Ovary (tissue), 9 donors: ENCODE data around the gene SYNJ2BP. TPM values are rescaled to one million over a fixed set of nuclear protein-coding genes. Genes with fewer than 3 reads are reported as not detected.
"Not testable (repeated sequence)": the region's sequence is repeated elsewhere in the genome, so short reads cannot be mapped to it uniquely, and the experiment has no call there.

Source experiments
- DNase-seq, 5 donors: peaks; one replicate each; pipeline ENCODE4 v3.0.0-alpha.2; 2019 to 2020
- H3K27ac ChIP-seq, 2 donors: fragments of 200-600 bp; one replicate each; pipeline versions ENCODE4 v1.5.1 to v1.8.0; 2019 to 2022
- H3K27me3 ChIP-seq: fragments of 200-600 bp; one replicate; pipeline ENCODE4 v1.8.0; 2022
- H3K36me3 ChIP-seq: fragments of 200-600 bp; sonication (generic); one replicate; pipeline ENCODE4 v1.5.1; 2019
- H3K4me1 ChIP-seq: one replicate; pipeline ENCODE4 v1.8.1; 2013; ENCODE audit warnings: mild to moderate bottlenecking, moderate library complexity; ENCODE audit not compliant: insufficient read depth
- H3K4me3 ChIP-seq: fragments of 200-600 bp; sonication (generic); one replicate; pipeline ENCODE4 v1.5.1; 2017
- H3K9me3 ChIP-seq, 2 donors: fragments of 200-600 bp in 1 of 2; sonication (generic) in 1 of 2; one replicate each; pipeline versions ENCODE4 v1.5.1 to v1.8.1; 2013 to 2019; ENCODE audit warnings: mild to moderate bottlenecking in 1 of 2, moderate library complexity in 1 of 2
- CTCF ChIP-seq, 3 donors: fragments of 450-650 bp in 2 of 3; fragments of 200-600 bp in 1 of 3; IDR thresholded peaks; one replicate each; pipeline versions ENCODE4 v1.5.1 to v1.8.0; 2016 to 2022; ENCODE audit warnings: antibody characterized with exemption in 3 of 3, mild to moderate bottlenecking in 1 of 3
- EP300 ChIP-seq: sonication (generic); formaldehyde crosslinking; IDR thresholded peaks from one replicate; pipeline ENCODE4 v1.6.1; 2017; ENCODE audit warnings: antibody characterized with exemption
- POLR2A ChIP-seq: fragments of 450-650 bp; IDR thresholded peaks from one replicate; pipeline ENCODE4 v1.6.1; 2017; ENCODE audit warnings: antibody characterized with exemption, mild to moderate bottlenecking, moderate library complexity
- WGBS, 3 donors: extraction: QIAGEN DNeasy Blood & Tissue Kit in 1 of 3; methylation state at CpG; one replicate each; pipeline versions ENCODE4 v1.1.5 to v1.1.7; 2013 to 2017; 5-methylcytosine and 5-hydroxymethylcytosine counted together
- intact Hi-C, 4 donors: fragments of 100-400 bp; cut with DNase I; formaldehyde crosslinking; loops; one replicate each; pipeline versions ENCODE4 v1.11.0 to v1.15.1; 2022 to 2023
- polyA plus RNA-seq, 2 donors: library from polyadenylated mRNA; stranded (reverse); fragments of 200-250 nt in 1 of 2; fragments of 350-450 nt in 1 of 2; fragmentation: Illumina TruSeq in 1 of 2; extraction: RNeasy Lipid Tissue Mini Kit (QIAGEN cat#74804) in 1 of 2; gene quantifications; one replicate each; pipeline ENCODE4 v1.2.3, GENCODE V29; 2013 to 2014
- total RNA-seq, 7 donors: library from RNA; depleted of rRNA in 2 of 7; stranded (reverse); fragments of >200 nt in 2 of 7; fragmentation: NEBNext Ultra II Directional in 3 of 7; extraction: Animal tissue kit (Norgen Biotek cat#: 25700) in 3 of 7; gene quantifications; one replicate each; pipeline versions ENCODE4 v1.1.0 to v1.2.4, GENCODE V29; 2016 to 2023
- donor health status: DM: no; HTN: no; CAD: no; lungs with moderate emphysema.
- donor health status: DM: no; HTN: no; CAD: no.
- donor health status: Bipolar disorder and iron deficiency.
- donor health status: DM: yes; HTN: yes; CAD: no.
- donor health status: DM: no; HTN: no; CAD: no.
- donor health status: DM: yes; HTN: yes; CAD: no.

The SYNJ2BP gene
- total and polyA plus RNA-seq, 9 donors = 7.9 to 31.7 (median 20.6) TPM

DNA sequence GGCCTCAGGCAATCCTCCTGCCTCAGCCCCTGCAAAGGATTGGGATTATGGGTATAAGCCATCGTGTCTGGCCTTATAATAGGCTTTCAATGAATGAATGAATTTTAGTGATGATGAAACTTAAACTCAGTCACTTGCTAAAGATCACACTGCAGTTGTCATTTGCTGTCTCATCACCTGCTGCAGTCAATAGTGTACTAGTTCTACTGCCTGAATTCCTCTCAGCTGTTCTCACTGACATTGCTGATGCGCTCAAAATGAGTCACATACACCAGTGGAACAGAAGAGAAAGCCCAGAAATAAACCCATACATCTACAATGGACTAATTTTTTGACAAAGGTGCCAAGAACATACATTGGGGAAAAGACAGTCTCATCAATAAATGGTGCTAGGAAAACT lies 5.6 kb upstream of the SYNJ2BP start:
- WGBS, 3 donors = 87 to 89% (median 87%) methylated on average over 2 of the region's 2 CpGs
- no peak for TF ChIP-seq EP300
- TF ChIP-seq CTCF (IDR thresholded peaks at IDR 0.05) = no peak
- no peak for TF ChIP-seq POLR2A
- no peaks in the 10 kb centered on the region for H3K27me3 ChIP-seq
- intact Hi-C loops = no loop called here
- no peaks in the 10 kb centered on the region for H3K9me3 ChIP-seq
- no peak overlapping the region for H3K4me3 ChIP-seq
- no peak overlapping the region for H3K27ac ChIP-seq
- DNase-seq = no peak
- H3K4me1 ChIP-seq = no peaks in the 10 kb centered on the region
- H3K36me3 ChIP-seq = no peaks in the 10 kb centered on the region

- 54 to 60% (median 56%) methylated on average over 4 of the region's 4 CpGs for WGBS, 3 donors
- H3K9me3 ChIP-seq, DNase-seq, H3K4me1 ChIP-seq, H3K27ac ChIP-seq, H3K4me3 ChIP-seq, H3K36me3 ChIP-seq, H3K27me3 ChIP-seq, intact Hi-C loops: not testable (repeated sequence)
These were observed 2.5 kb upstream of the SYNJ2BP start for GRCh38 chr14:70419270-70419931.

DNA sequence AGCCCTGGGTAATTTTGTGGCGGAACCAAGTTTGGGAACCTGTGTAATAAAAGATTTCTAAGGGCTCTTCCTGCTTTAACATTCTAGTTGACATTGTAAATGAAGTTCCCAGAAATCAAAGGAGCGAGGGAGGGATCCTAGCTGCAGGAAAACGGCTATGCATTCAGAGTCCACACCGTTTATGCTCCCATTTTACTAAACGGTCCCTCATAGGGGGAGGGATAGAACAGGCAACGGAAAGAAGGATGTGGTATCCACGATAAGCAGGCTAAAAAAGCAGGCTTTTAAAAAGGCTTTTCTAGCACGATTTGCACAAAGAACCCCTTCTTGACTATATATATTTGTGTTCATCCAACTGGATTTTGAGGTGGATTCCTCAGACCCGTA lies 559 bp downstream of the SYNJ2BP start:
- no peaks in the 10 kb centered on the region for H3K9me3 ChIP-seq
- H3K36me3 ChIP-seq = no peaks in the 10 kb centered on the region
- intact Hi-C loops = no loop called here
- DNase-seq = no peak
- H3K27me3 ChIP-seq = no peaks in the 10 kb centered on the region
- TF ChIP-seq EP300 (no peak), POLR2A (no peak), CTCF (IDR thresholded peaks at IDR 0.05) (no peak)
- 2 to 3% (median 2%) methylated on average over 9 of the region's 9 CpGs for WGBS, 3 donors
- peaks cover 3% of the 10 kb centered on the region for H3K4me1 ChIP-seq
- H3K4me3 ChIP-seq = peak overlapping the region; percentile 66
- peak overlapping the region in 1 of 2 donors; percentile 56 for H3K27ac ChIP-seq

DNA sequence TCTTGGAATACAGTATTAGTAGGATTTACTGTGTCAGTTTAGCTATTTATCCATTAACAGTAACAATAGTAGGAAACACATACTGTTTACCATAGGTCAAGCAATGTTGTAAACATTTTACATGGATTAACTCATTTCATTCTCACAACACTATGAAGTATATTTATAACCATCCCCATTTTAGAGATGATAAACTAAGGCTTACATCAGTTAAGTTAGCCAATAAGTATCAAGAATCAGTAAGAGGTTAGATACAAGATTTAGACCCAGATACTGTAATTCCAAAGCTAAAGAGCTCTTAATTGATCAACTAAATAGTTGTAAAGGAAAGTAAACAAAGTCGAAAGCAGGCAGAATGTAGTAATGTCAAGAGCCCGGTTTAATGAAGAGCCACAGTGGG lies 1.1 kb downstream of the SYNJ2BP start:
- DNase-seq = no peak
- Histone ChIP-seq H3K27me3 (no peaks in the 10 kb centered on the region), H3K36me3 (no peaks in the 10 kb centered on the region), H3K9me3 (no peaks in the 10 kb centered on the region), H3K27ac (no peak overlapping the region), H3K4me3 (peak overlapping the region; percentile 66), H3K4me1 (peaks cover 3% of the 10 kb centered on the region)
- WGBS, 3 donors = 28 to 41% (median 31%) methylated on average over 2 of the region's 2 CpGs
- TF ChIP-seq CTCF (IDR thresholded peaks at IDR 0.05) (no peak), EP300 (no peak), POLR2A (no peak)
- intact Hi-C loops = no loop called here

GRCh38 chr14:70407621-70408020 lies 9.3 kb downstream of the SYNJ2BP start:
- WGBS, 3 donors = 89 to 90% (median 90%) methylated on average over 4 of the region's 4 CpGs
- Histone ChIP-seq H3K9me3 (no peaks in the 10 kb centered on the region), H3K4me1 (peaks cover 7% of the 10 kb centered on the region), H3K27ac (no peak overlapping the region), H3K4me3 (no peak overlapping the region), H3K27me3 (no peaks in the 10 kb centered on the region), H3K36me3 (no peaks in the 10 kb centered on the region)
- TF ChIP-seq EP300 = no peak
- no peak for TF ChIP-seq CTCF (IDR thresholded peaks at IDR 0.05)
- no peak for TF ChIP-seq POLR2A
- intact Hi-C loops = no loop called here
- DNase-seq = no peak

GRCh38 chr14:70406216-70406615 lies 10.7 kb downstream of the SYNJ2BP start:
- H3K27me3 ChIP-seq, H3K4me1 ChIP-seq, DNase-seq, H3K4me3 ChIP-seq, H3K27ac ChIP-seq, H3K9me3 ChIP-seq, intact Hi-C loops, H3K36me3 ChIP-seq: not testable (repeated sequence)
- 37 to 67% (median 49%) methylated on average over 4 of the region's 4 CpGs for WGBS, 3 donors

- H3K36me3 ChIP-seq, H3K9me3 ChIP-seq, H3K27me3 ChIP-seq, DNase-seq, intact Hi-C loops, H3K27ac ChIP-seq, H3K4me3 ChIP-seq, H3K4me1 ChIP-seq: not testable (repeated sequence)
- WGBS, 3 donors = 11 to 26% (median 24%) methylated on average over 4 of the region's 4 CpGs
These were observed 13.6 kb downstream of the SYNJ2BP start for GRCh38 chr14:70403335-70403734.
